Colonic mucosa (tissue), 4 donors: ENCODE measurements around the gene HMGCS1. TPM values are rescaled to one million over a fixed set of nuclear protein-coding genes. Genes with fewer than 3 reads are reported as not detected.

Experiments used
- DNase-seq: peaks from one replicate; pipeline ENCODE4 v3.0.0-alpha.2; 2020
- H3K27ac ChIP-seq: fragments of 200-600 bp; one replicate; pipeline ENCODE4 v1.8.0; 2021
- H3K27me3 ChIP-seq: fragments of 200-600 bp; one replicate; pipeline ENCODE4 v1.8.0; 2021
- H3K36me3 ChIP-seq: fragments of 200-600 bp; one replicate; pipeline ENCODE4 v1.8.0; 2021
- H3K4me1 ChIP-seq: fragments of 200-600 bp; one replicate; pipeline ENCODE4 v1.8.0; 2021; ENCODE audit warnings: mild to moderate bottlenecking
- H3K4me3 ChIP-seq: fragments of 200-600 bp; one replicate; pipeline ENCODE4 v1.8.0; 2021
- H3K9ac ChIP-seq, 2 donors: one replicate each; pipeline ENCODE4 v1.7.0; 2013; ENCODE audit warnings: control low read depth in 2 of 2, low read depth in 2 of 2, low read length in 2 of 2
- H3K9me3 ChIP-seq: fragments of 200-600 bp; one replicate; pipeline ENCODE4 v1.8.0; 2021
- intact Hi-C: fragments of 100-400 bp; cut with DNase I; formaldehyde crosslinking; loops from one replicate; pipeline ENCODE4 v1.14.1; 2022
- total RNA-seq, 2 donors: library from RNA; stranded (reverse); fragmentation: NEBNext Ultra II Directional in 1 of 2; extraction: Animal tissue kit (Norgen Biotek cat#: 25700) in 1 of 2; gene quantifications; one replicate each; pipeline ENCODE4 v1.2.1, GENCODE V29; 2021
- TF ChIP-seq, protein P1 (sequence below): fragments of 200-600 bp; IDR thresholded peaks from one replicate; pipeline ENCODE4 v1.8.0; 2022; ENCODE audit warnings: antibody characterized with exemption, mild to moderate bottlenecking
- donor health status: healthy.
- donor health status: DM: no; HTN: no; CAD: no.
- donor health status: DM: no; HTN: no; CAD: no.

Gene HMGCS1
- total RNA-seq, 2 donors from 2014 or later, result 95.1 to 498 TPM

DNA sequence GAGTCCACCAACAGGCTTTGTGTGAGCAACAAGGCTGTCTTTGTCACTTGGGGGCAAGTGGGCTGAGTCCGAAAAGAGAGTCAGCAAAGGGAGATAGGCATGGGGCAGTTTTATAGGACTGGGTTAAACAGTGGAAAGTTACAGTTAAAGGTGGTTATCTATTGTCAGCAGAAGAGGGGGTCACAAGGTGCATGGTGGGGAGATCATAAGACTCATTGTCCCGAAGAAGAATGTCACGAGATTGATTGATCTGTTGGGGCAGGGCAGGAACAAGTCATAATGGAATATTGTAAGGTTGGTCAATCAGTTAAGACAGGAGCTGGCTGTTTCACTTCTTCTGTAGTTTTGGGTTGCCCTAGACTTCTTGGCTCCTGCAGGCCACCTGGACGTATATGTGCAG, 7.6 kb upstream of the HMGCS1 start:
- Histone ChIP-seq H3K9me3 (no peaks in the 10 kb centered on the region), H3K27me3 (no peaks in the 10 kb centered on the region), H3K4me3 (no peak overlapping the region), H3K4me1 (no peaks in the 10 kb centered on the region), H3K27ac (no peak overlapping the region), H3K9ac (no peak overlapping the region), H3K36me3 (no peaks in the 10 kb centered on the region)
- DNase-seq, result no peak
- intact Hi-C loops, result no loop called here
- TF ChIP-seq, protein P1, sequence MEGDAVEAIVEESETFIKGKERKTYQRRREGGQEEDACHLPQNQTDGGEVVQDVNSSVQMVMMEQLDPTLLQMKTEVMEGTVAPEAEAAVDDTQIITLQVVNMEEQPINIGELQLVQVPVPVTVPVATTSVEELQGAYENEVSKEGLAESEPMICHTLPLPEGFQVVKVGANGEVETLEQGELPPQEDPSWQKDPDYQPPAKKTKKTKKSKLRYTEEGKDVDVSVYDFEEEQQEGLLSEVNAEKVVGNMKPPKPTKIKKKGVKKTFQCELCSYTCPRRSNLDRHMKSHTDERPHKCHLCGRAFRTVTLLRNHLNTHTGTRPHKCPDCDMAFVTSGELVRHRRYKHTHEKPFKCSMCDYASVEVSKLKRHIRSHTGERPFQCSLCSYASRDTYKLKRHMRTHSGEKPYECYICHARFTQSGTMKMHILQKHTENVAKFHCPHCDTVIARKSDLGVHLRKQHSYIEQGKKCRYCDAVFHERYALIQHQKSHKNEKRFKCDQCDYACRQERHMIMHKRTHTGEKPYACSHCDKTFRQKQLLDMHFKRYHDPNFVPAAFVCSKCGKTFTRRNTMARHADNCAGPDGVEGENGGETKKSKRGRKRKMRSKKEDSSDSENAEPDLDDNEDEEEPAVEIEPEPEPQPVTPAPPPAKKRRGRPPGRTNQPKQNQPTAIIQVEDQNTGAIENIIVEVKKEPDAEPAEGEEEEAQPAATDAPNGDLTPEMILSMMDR, result no peak

DNA sequence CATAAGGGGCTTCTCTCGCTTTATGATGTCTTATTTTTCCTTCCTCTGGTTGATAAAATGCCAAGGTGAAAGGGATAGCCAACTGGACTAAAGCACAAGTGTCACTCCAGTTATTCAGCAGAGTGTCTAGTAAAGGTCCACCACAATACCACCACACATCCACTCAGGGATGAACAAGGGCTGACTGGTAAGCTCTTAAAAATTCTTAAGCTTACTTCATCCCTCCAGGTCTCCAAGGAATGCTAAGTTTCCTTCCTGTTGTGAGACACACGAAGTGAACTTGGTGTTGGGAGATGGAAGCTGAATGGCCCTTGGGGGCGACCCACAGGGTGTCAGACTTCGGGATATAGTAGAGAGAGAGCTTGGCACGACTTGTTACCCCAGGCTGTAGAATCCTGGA, 3.2 kb upstream of the HMGCS1 start:
- Histone ChIP-seq H3K36me3 (no peaks in the 10 kb centered on the region), H3K27me3 (no peaks in the 10 kb centered on the region), H3K4me3 (no peak overlapping the region), H3K27ac (no peak overlapping the region), H3K9me3 (no peaks in the 10 kb centered on the region), H3K9ac (no peak overlapping the region), H3K4me1 (peaks cover 3% of the 10 kb centered on the region)
- TF ChIP-seq, protein P1, result no peak
- DNase-seq, result no peak
- intact Hi-C loops, result loop anchor here (5.0 kb wide), 1 partner anchor 166 kb away; the partner anchor contains the start of gene TMEM267

DNA sequence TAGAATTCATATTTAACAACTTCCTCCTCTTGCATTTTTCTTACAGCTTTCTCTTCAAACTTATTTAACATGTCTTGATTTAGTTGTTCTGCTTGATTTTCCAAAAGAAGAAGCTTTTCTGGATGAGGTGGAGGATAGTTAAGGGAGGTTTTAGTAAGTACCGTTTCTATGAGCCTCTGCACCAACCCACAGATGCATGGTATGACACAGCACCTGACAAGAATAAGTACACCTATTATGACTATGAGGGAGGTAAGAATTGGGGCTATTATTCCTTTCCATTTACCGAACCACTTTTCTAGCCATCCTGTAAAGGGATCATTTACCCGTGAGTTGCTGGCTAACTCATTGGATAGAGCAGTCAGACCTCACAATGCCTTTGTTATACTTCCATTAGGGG, 2.5 kb upstream of the HMGCS1 start:
- H3K4me3 ChIP-seq, result no peak overlapping the region
- TF ChIP-seq, protein P1, result no peak
- H3K9ac ChIP-seq, result no peak overlapping the region
- no peak for DNase-seq
- H3K4me1 ChIP-seq, result peaks cover 3% of the 10 kb centered on the region
- no peaks in the 10 kb centered on the region for H3K27me3 ChIP-seq
- H3K36me3 ChIP-seq, result no peaks in the 10 kb centered on the region
- intact Hi-C loops, result loop anchor here (5.0 kb wide), 1 partner anchor 167 kb away; the partner anchor contains the start of gene TMEM267
- H3K9me3 ChIP-seq, result no peaks in the 10 kb centered on the region
- no peak overlapping the region for H3K27ac ChIP-seq

DNA sequence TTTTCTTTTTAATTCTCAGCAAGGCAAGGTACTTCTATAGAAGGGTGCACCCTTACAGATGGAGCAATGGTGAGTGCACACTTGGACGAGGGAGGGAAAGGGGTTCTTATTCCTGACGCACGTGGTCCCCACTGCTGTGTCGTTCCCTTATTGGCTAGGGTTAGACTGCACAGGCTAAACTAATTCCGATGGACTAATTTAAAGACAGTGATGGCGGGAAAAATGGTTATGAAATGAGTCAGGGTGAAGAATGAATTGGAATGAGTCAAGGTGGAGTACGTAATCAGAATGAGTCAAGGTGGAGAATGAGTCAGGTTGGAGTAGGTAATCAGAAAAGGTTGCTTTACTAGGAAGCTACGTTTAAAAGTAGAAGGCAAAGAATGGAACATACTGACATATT, 2.1 kb upstream of the HMGCS1 start:
- H3K4me3 ChIP-seq, result no peak overlapping the region
- H3K36me3 ChIP-seq, result no peaks in the 10 kb centered on the region
- no peak overlapping the region for H3K9ac ChIP-seq
- no peaks in the 10 kb centered on the region for H3K27me3 ChIP-seq
- intact Hi-C loops, result loop anchor here (5.0 kb wide), 1 partner anchor 167 kb away; the partner anchor contains the start of gene TMEM267
- H3K4me1 ChIP-seq, result peaks cover 3% of the 10 kb centered on the region
- H3K27ac ChIP-seq, result no peak overlapping the region
- DNase-seq, result no peak
- TF ChIP-seq, protein P1, result no peak
- H3K9me3 ChIP-seq, result no peaks in the 10 kb centered on the region

DNA sequence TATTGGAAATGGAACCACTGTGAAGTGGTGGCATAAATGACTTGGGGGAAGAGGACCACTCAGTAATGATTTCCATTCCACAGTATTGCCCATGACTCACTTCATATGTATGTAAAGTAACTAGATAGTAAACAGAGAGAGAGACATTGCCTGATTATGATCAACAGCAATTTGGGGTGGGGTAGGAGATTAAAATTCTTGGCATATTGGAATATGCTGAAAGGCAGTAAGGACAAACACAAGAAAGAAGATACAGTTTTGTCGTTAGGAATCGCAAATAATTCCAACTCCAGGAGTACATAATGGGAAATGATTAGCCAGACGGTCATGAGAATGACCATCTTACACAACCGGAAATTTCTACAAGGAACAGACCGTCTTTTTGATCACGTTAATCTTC, 1.5 kb upstream of the HMGCS1 start:
- H3K36me3 ChIP-seq, result no peaks in the 10 kb centered on the region
- intact Hi-C loops, result loop anchor here (5.0 kb wide), 2 partner anchors 168 to 192 kb away; partner anchors contain the start of genes TMEM267 and ZNF131
- TF ChIP-seq, protein P1, result no peak
- no peaks in the 10 kb centered on the region for H3K9me3 ChIP-seq
- H3K4me1 ChIP-seq, result peaks cover 3% of the 10 kb centered on the region
- no peak overlapping the region for H3K27ac ChIP-seq
- no peak overlapping the region for H3K4me3 ChIP-seq
- no peaks in the 10 kb centered on the region for H3K27me3 ChIP-seq
- no peak for DNase-seq
- no peak overlapping the region for H3K9ac ChIP-seq
